AG04449 (cell line): Measurements from ENCODE around the gene OSBPL2.

Experiments used
- CTCF ChIA-PET: fragments of 350-600 bp; formaldehyde crosslinking; extraction: SDS; loops from one replicate; lab custom pipeline; 2021; ENCODE audit warnings: antibody characterized with exemption; lab: Yijun Ruan, JAX
- POLR2A ChIA-PET: fragments of 400-600, 350-600 bp; formaldehyde crosslinking; extraction: SDS; loops from one replicate; lab custom pipeline; 2020; ENCODE audit warnings: antibody characterized with exemption, inconsistent platforms; lab: Yijun Ruan, JAX
- DNase-seq: peaks from one replicate; pipeline ENCODE4 v3.0.0-alpha.2; 2010; ENCODE audit warnings: low read depth, low spot score
- H3K4me3 ChIP-seq: 2 replicates; pipeline ENCODE4 v1.5.1; 2011; ENCODE audit warnings: low read depth, mild to moderate bottlenecking, control low read depth, low read length
- CTCF ChIP-seq: IDR thresholded peaks from one replicate; pipeline ENCODE4 v1.5.1; 2011; ENCODE audit warnings: mild to moderate bottlenecking, moderate library complexity, low read length, control low read depth, inconsistent platforms; ENCODE audit not compliant: insufficient read depth; ENCODE audit errors: missing control alignments

OSBPL2 gene

GRCh38 chr20:62198931-62199330 lies 39.4 kb upstream of the OSBPL2 start:
- CTCF ChIA-PET = no interaction called here
- TF ChIP-seq CTCF = no peak
- DNase-seq = no peak
- H3K4me3 ChIP-seq = no peak overlapping the region
- POLR2A ChIA-PET = no interaction called here

- no peak overlapping the region for H3K4me3 ChIP-seq
- CTCF ChIA-PET = no interaction called here
- DNase-seq = no peak
- no peak for TF ChIP-seq CTCF
- POLR2A ChIA-PET = no interaction called here
These were observed 37.7 kb upstream of the OSBPL2 start for GRCh38 chr20:62200491-62201172.

GRCh38 chr20:62201173-62202082 lies 36.9 kb upstream of the OSBPL2 start:
- DNase-seq = no peak
- POLR2A ChIA-PET = no interaction called here

GRCh38 chr20:62202083-62202395 lies 36.3 kb upstream of the OSBPL2 start:
- TF ChIP-seq CTCF = no peak
- CTCF ChIA-PET = no interaction called here
- no peak for DNase-seq
- no peak overlapping the region for H3K4me3 ChIP-seq
- POLR2A ChIA-PET = no interaction called here

More at GRCh38 chr20:62201173-62202082, 36.9 kb upstream of the OSBPL2 start:
- CTCF ChIA-PET = no interaction called here
- no peak overlapping the region for H3K4me3 ChIP-seq
- no peak for TF ChIP-seq CTCF

GRCh38 chr20:62202676-62203377 lies 35.5 kb upstream of the OSBPL2 start:
- ChIA-PET POLR2A (no interaction called here), CTCF (interaction anchor here (1.1 kb wide), 1 partner anchor 192 kb away, joined by 3 read pairs; no protein-coding TSS in a partner anchor)
- DNase-seq = no peak
- TF ChIP-seq CTCF = no peak
- no peak overlapping the region for H3K4me3 ChIP-seq

- CTCF ChIA-PET = interaction anchor here (1.1 kb wide), 1 partner anchor 193 kb away, joined by 3 read pairs; no protein-coding TSS in a partner anchor
- H3K4me3 ChIP-seq = no peak overlapping the region
- no peak for TF ChIP-seq CTCF
- DNase-seq = no peak
- POLR2A ChIA-PET = no interaction called here
These were observed 34.8 kb upstream of the OSBPL2 start for GRCh38 chr20:62203378-62204030.
